Ovary (tissue), 3 donors: ENCODE data around the gene FMNL2.

Source experiments
- CTCF ChIP-seq, 3 donors: fragments of 450-650 bp in 2 of 3; fragments of 200-600 bp in 1 of 3; IDR thresholded peaks; one replicate each; pipeline versions ENCODE4 v1.5.1 to v1.8.0; 2016 to 2022; ENCODE audit warnings: antibody characterized with exemption in 3 of 3, mild to moderate bottlenecking in 1 of 3
- POLR2A ChIP-seq: fragments of 450-650 bp; IDR thresholded peaks from one replicate; pipeline ENCODE4 v1.6.1; 2017; ENCODE audit warnings: antibody characterized with exemption, mild to moderate bottlenecking, moderate library complexity
- donor health status: DM: no; HTN: no; CAD: no.

GRCh38 chr2:152370783-152371182 is 35.8 kb downstream of the FMNL2 start:
- TF ChIP-seq CTCF (IDR thresholded peaks at IDR 0.05): no peak
- TF ChIP-seq POLR2A: no peak
